Activated naive CD8-positive, alpha-beta T cell treated with anti-CD3 and anti-CD28 coated beads, Interleukin-2, amount 10 ng/mL, durations not matched to agents 7 days and 5 days (primary cell): ENCODE results near the gene CSNK1D. TPM values are rescaled to one million over a fixed set of nuclear protein-coding genes. Genes with fewer than 3 reads are reported as not detected.
A peak's percentile ranks its signal among the peaks of the same experiment; 100 is the strongest.
"Not testable (repeated sequence)": the region's sequence is repeated elsewhere in the genome, so short reads cannot be mapped to it uniquely, and the experiment has no call there.

Experiments used
- ATAC-seq: fragments of 150-1000 bp; cut with Tn5 transposase; one replicate; pipeline ENCODE4 v1.10.0; 2021; ENCODE audit warnings: low read depth, moderate library complexity
- POLR2A ChIA-PET: fragments of 350-600 bp; sonication (Branson Sonifier 250); formaldehyde crosslinking; loops from one replicate; lab custom pipeline; 2021; ENCODE audit warnings: antibody characterized with exemption; lab: Charles Lee
- DNase-seq: peaks from one replicate; pipeline ENCODE4 v3.0.0; 2021
- H3K27ac Mint-ChIP-seq: one replicate; pipeline ENCODE4 v1.8.0; 2022; ENCODE audit warnings: mild to moderate bottlenecking, mixed read lengths
- H3K27me3 Mint-ChIP-seq: one replicate; pipeline ENCODE4 v1.8.0; 2022; ENCODE audit warnings: mild to moderate bottlenecking, moderate library complexity, mixed read lengths
- H3K36me3 Mint-ChIP-seq: one replicate; pipeline ENCODE4 v1.8.0; 2021; ENCODE audit warnings: mild to moderate bottlenecking, mixed read lengths
- H3K4me1 Mint-ChIP-seq: one replicate; pipeline ENCODE4 v1.8.0; 2021; ENCODE audit warnings: mixed read lengths
- H3K4me3 Mint-ChIP-seq: one replicate; pipeline ENCODE4 v1.8.0; 2022; ENCODE audit warnings: mild to moderate bottlenecking, moderate library complexity, mixed read lengths
- H3K9me3 Mint-ChIP-seq: one replicate; pipeline ENCODE4 v1.8.0; 2021; ENCODE audit warnings: mixed read lengths
- total RNA-seq, 2 experiments: library from RNA; stranded (reverse); gene quantifications; one replicate each; pipeline ENCODE4 v1.2.3, GENCODE V29; 2021

Gene CSNK1D
- total RNA-seq, 2 experiments from 2014 or later: 135 to 140 TPM

GRCh38 chr17:82215095-82215971, 58.2 kb downstream of the CSNK1D start:
- Mint-ChIP-seq H3K27ac (peak overlapping the region; percentile 70), H3K4me1 (peaks cover 22% of the 10 kb centered on the region), H3K9me3 (no peaks in the 10 kb centered on the region), H3K4me3 (peak overlapping the region; percentile 22), H3K36me3 (no peaks in the 10 kb centered on the region), H3K27me3 (no peaks in the 10 kb centered on the region)
- POLR2A ChIA-PET: interaction anchor here (1.0 to 3.0 kb wide), 2 partner anchors 14 to 21 kb away, joined by 3 to 16 read pairs; partner anchors contain the start of gene SLC16A3
- no peak for ATAC-seq
- peak; percentile 40 for DNase-seq

- POLR2A ChIA-PET: interaction anchor here (1.3 to 3.9 kb wide), 3 partner anchors 13 to 15 kb away, joined by 6 to 15 read pairs (median 12); partner anchors contain the start of gene SLC16A3
- ATAC-seq (no peak), DNase-seq (no peak)
- Mint-ChIP-seq H3K27me3 (no peaks in the 10 kb centered on the region), H3K4me1 (peaks cover 28% of the 10 kb centered on the region), H3K27ac (peak overlapping the region; percentile 64), H3K36me3 (no peaks in the 10 kb centered on the region), H3K4me3 (peak overlapping the region; percentile 61), H3K9me3 (no peaks in the 10 kb centered on the region)
Measured at GRCh38 chr17:82214012-82214628, 59.4 kb downstream of the CSNK1D start.

DNA sequence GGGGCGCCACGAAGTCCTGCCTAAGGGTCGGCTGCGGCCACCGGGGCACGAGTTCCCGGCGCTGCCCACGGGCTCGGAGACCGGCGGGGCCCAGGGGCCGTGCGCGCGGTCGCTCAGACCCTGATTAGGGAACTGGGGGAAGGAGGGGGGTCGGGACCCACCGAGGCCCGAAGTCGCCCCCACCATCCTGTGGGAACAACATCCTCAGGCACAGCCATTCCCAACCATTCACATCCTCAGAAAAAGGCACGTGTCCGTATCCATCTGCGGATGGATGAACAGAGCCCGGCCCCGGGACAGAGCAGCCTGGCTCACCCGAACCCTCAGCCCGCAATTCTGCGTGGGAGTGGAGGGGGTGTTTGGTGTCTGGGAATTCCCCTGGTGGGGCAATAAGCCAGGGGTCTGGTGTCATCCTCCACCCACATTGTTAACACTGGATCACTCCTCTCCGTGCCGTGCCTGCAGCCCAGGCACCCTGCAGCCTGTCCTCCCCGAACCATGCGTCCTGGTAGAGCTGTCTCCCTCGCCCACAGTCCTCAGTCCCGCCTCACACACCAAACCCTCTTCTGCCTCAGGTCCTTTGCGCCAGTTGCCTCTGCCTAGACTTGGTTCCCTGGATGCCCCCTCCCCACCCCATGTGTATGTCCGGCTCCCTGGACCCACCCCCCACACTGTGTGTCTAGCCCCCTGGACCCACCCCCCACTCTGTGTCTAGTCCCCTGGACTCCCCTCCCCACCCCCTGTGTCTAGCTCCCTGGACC, 60.1 kb downstream of the CSNK1D start:
- peak; percentile 1 for ATAC-seq

GRCh38 chr17:82212331-82213250, 60.9 kb downstream of the CSNK1D start, which contains the start of gene CCDC57:
TSS of gene CCDC57 (minus strand) at chr17:82212842. CDS start at chr17:82201944, 10,898 bp downstream.
- no peaks in the 10 kb centered on the region for H3K27me3 Mint-ChIP-seq
- peaks cover 5% of the 10 kb centered on the region for H3K36me3 Mint-ChIP-seq
- peak within 1 kb of the TSS; percentile 86 for H3K27ac Mint-ChIP-seq
- H3K4me3 Mint-ChIP-seq: peak within 1 kb of the TSS; percentile 83
- POLR2A ChIA-PET: interaction anchor here (0.9 to 3.9 kb wide), 8 partner anchors 11 to 90 kb away, joined by 3 to 15 read pairs (median 7); partner anchors contain the start of gene SLC16A3
- DNase-seq (peak; percentile 86), ATAC-seq (peak; percentile 76)
- peaks cover 32% of the 10 kb centered on the region for H3K4me1 Mint-ChIP-seq
- no peaks in the 10 kb centered on the region for H3K9me3 Mint-ChIP-seq

More for the DNA sequence above, 60.1 kb downstream of the CSNK1D start:
- Mint-ChIP-seq H3K9me3 (no peaks in the 10 kb centered on the region), H3K4me3 (peak overlapping the region; percentile 83), H3K36me3 (peaks cover 3% of the 10 kb centered on the region), H3K27ac (peak overlapping the region; percentile 86), H3K27me3 (no peaks in the 10 kb centered on the region), H3K4me1 (peaks cover 30% of the 10 kb centered on the region)
- DNase-seq: peak; percentile 52
- POLR2A ChIA-PET: interaction anchor here (0.9 to 3.9 kb wide), 5 partner anchors 12 to 90 kb away, joined by 3 to 15 read pairs (median 6); partner anchors contain the start of gene SLC16A3

GRCh38 chr17:82210655-82211054, 62.8 kb downstream of the CSNK1D start:
- not testable (repeated sequence) for H3K36me3 Mint-ChIP-seq, H3K27ac Mint-ChIP-seq, DNase-seq, ATAC-seq, H3K9me3 Mint-ChIP-seq, H3K4me3 Mint-ChIP-seq, H3K27me3 Mint-ChIP-seq
- POLR2A ChIA-PET: interaction anchor here (0.7 to 1.7 kb wide), 2 partner anchors 88 to 105 kb away, joined by 4 to 8 read pairs; no protein-coding TSS in a partner anchor
- peaks cover 36% of the 10 kb centered on the region for H3K4me1 Mint-ChIP-seq

- Mint-ChIP-seq H3K9me3 (no peaks in the 10 kb centered on the region), H3K27ac (peak overlapping the region; percentile 97), H3K27me3 (no peaks in the 10 kb centered on the region), H3K4me3 (peak overlapping the region; percentile 75), H3K36me3 (peaks cover 10% of the 10 kb centered on the region), H3K4me1 (peaks cover 50% of the 10 kb centered on the region)
- peak; percentile 85 for DNase-seq
- ATAC-seq: peak; percentile 75
- POLR2A ChIA-PET: interaction anchor here (0.6 to 2.1 kb wide), 10 partner anchors 24 to 168 kb away, joined by 3 to 27 read pairs (median 3); partner anchors contain the start of genes DCXR and SLC16A3
Measured at GRCh38 chr17:82205720-82206508, 67.6 kb downstream of the CSNK1D start.

GRCh38 chr17:82204831-82205719, 68.4 kb downstream of the CSNK1D start:
- Mint-ChIP-seq H3K27me3 (no peaks in the 10 kb centered on the region), H3K9me3 (no peaks in the 10 kb centered on the region), H3K36me3 (peaks cover 10% of the 10 kb centered on the region), H3K4me1 (peaks cover 56% of the 10 kb centered on the region), H3K4me3 (peak overlapping the region; percentile 75), H3K27ac (peak overlapping the region; percentile 97)
- POLR2A ChIA-PET: interaction anchor here (0.7 to 2.1 kb wide), 8 partner anchors 24 to 167 kb away, joined by 3 to 27 read pairs (median 3); partner anchors contain the start of genes DCXR and SLC16A3
- ATAC-seq (no peak), DNase-seq (no peak)

DNA sequence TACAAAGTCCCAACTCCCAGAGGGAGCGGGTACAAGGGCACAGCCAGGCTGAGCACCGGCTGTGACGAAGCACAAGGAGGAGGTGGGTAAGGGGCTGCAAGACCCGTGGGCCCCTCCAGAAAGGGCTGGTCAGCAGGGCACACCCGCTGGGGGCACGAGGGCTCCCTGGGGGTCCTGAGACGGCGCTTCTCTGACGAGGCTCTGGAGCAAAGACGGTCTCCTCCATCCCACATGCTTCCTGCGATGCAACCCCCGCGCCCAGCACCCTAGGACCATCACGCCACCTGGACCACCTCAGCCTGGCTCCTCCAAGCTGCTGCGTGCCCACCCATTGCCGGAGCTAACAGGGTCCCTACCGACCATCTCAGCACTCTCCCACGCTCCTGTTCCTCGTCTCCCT, 69.6 kb downstream of the CSNK1D start:
- no peak for DNase-seq
- H3K9me3 Mint-ChIP-seq: no peaks in the 10 kb centered on the region
- H3K27ac Mint-ChIP-seq: no peak overlapping the region
- no peak for ATAC-seq
- peaks cover 60% of the 10 kb centered on the region for H3K4me1 Mint-ChIP-seq
- peaks cover 9% of the 10 kb centered on the region for H3K36me3 Mint-ChIP-seq
- H3K27me3 Mint-ChIP-seq: no peaks in the 10 kb centered on the region
- no peak overlapping the region for H3K4me3 Mint-ChIP-seq
- POLR2A ChIA-PET: interaction anchor here (0.8 kb wide), 1 partner anchor 25 kb away, joined by 4 read pairs; the partner anchor contains the start of gene SLC16A3

DNA sequence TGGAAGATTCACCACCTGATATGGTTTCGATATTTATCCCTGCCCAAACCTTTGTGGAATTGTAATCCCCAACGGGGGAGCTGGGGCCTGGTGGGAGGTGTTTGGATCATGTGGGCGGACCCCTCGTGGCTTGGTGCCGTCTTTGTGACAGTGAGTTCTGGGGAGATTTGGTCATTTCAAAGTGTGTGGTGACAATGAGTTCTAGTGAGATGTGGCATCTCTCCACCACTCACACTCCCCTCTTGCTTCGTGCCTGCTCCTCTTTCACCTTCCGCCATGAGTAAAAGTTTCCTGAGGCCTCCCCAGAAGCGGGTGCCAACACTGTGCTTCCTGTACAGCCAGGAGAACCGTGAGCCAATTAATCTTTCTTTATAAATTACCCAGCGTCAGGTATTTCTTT, 70.5 kb downstream of the CSNK1D start:
- ATAC-seq (no peak), DNase-seq (no peak)
- H3K4me1 Mint-ChIP-seq: peaks cover 65% of the 10 kb centered on the region
- POLR2A ChIA-PET: interaction anchor here (0.8 to 6.0 kb wide), 2 partner anchors 26 to 27 kb away, joined by 4 to 51 read pairs; partner anchors contain the start of gene SLC16A3
- no peak overlapping the region for H3K4me3 Mint-ChIP-seq
- H3K36me3 Mint-ChIP-seq: peaks cover 12% of the 10 kb centered on the region
- H3K27ac Mint-ChIP-seq: peak overlapping the region; percentile 30
- H3K9me3 Mint-ChIP-seq: no peaks in the 10 kb centered on the region
- H3K27me3 Mint-ChIP-seq: no peaks in the 10 kb centered on the region

DNA sequence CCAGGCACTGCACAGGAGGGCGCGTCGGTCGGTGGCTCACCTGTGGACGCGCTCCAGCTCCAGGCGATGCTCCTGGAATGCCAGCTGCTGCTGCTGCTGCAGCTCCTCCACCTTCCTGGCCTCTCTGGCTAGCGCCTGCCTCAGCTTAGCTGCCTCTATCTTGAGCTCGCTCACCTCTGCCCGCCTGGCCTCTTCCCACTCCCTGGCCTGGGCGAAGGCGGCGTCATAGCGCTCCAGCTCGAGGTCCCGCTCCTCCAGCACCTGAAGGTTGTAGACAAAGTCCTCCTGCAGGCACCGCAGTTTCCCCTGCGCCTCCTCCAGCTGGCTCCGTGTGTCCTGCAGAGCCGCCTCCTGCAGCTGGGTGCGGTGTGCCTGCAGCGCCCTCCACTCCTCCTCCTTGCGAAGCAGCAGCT, 72.0 kb downstream of the CSNK1D start:
- H3K4me3 Mint-ChIP-seq: peak overlapping the region; percentile 55
- H3K27me3 Mint-ChIP-seq: no peaks in the 10 kb centered on the region
- peaks cover 12% of the 10 kb centered on the region for H3K36me3 Mint-ChIP-seq
- ATAC-seq (no peak), DNase-seq (peak; percentile 55)
- POLR2A ChIA-PET: interaction anchor here (0.7 to 6.0 kb wide), 11 partner anchors 8 to 164 kb away, joined by 3 to 51 read pairs (median 4); partner anchors contain the start of genes CCDC57, DCXR and SLC16A3
- peaks cover 68% of the 10 kb centered on the region for H3K4me1 Mint-ChIP-seq
- no peaks in the 10 kb centered on the region for H3K9me3 Mint-ChIP-seq
- peak overlapping the region; percentile 80 for H3K27ac Mint-ChIP-seq
